Upper lobe of left lung (tissue), 6 donors: Measurements from ENCODE around the gene KDM4F. TPM values are rescaled to one million over a fixed set of nuclear protein-coding genes. Genes with fewer than 3 reads are reported as not detected.

ENCODE experiments used
- ATAC-seq, 2 donors: fragments of 200-7000 bp; cut with Tn5 transposase; one replicate each; pipeline ENCODE4 v1.9.1; 2022; ENCODE audit warnings: mild to moderate bottlenecking in 2 of 2, moderate library complexity in 2 of 2; ENCODE audit not compliant: low FRiP score in 2 of 2
- DNase-seq, 2 donors: peaks; one replicate each; pipeline ENCODE4 v3.0.0-alpha.2; 2019 to 2020
- H3K27ac ChIP-seq, 4 donors: fragments of 200-600 bp; sonication (generic); one replicate each; pipeline ENCODE4 v1.5.1; 2016 to 2019
- H3K27me3 ChIP-seq, 4 donors: fragments of 200-600 bp; sonication (generic); one replicate each; pipeline ENCODE4 v1.5.1; 2017 to 2019
- H3K36me3 ChIP-seq, 4 donors: fragments of 200-600 bp; sonication (generic); one replicate each; pipeline ENCODE4 v1.5.1; 2016 to 2019
- H3K4me1 ChIP-seq, 4 donors: fragments of 200-600 bp; sonication (generic); one replicate each; pipeline ENCODE4 v1.5.1; 2018 to 2019
- H3K4me3 ChIP-seq, 4 donors: fragments of 200-600 bp; sonication (generic); one replicate each; pipeline ENCODE4 v1.5.1; 2017 to 2019; ENCODE audit warnings: mild to moderate bottlenecking in 2 of 4, moderate library complexity in 1 of 4
- H3K9me3 ChIP-seq, 4 donors: fragments of 200-600 bp; sonication (generic); one replicate each; pipeline ENCODE4 v1.5.1; 2018 to 2019
- CTCF ChIP-seq, 6 experiments: fragments of 450-650 bp in 4 of 6; fragments of 200-600 bp in 2 of 6; sonication (generic) in 2 of 6; IDR thresholded peaks; one replicate each; pipeline ENCODE4 v1.5.1; 2016 to 2019; ENCODE audit warnings: antibody characterized with exemption in 6 of 6
- EP300 ChIP-seq, 4 donors: sonication (generic); formaldehyde crosslinking; IDR thresholded peaks; one replicate each; pipeline ENCODE4 v1.5.1; 2017; ENCODE audit warnings: antibody characterized with exemption in 4 of 4, control low read depth in 2 of 4
- POLR2A ChIP-seq, 4 donors: fragments of 450-650 bp; IDR thresholded peaks; one replicate each; pipeline ENCODE4 v1.5.1; 2016 to 2017; ENCODE audit warnings: antibody characterized with exemption in 4 of 4, mild to moderate bottlenecking in 2 of 4
- POLR2AphosphoS5 ChIP-seq, 2 donors: sonication (generic); formaldehyde crosslinking; IDR thresholded peaks; one replicate each; pipeline ENCODE4 v1.5.1; 2017; ENCODE audit warnings: antibody characterized with exemption in 2 of 2
- WGBS, 2 donors: methylation state at CpG; one replicate each; pipeline ENCODE4 v1.1.5; 2017 to 2018; 5-methylcytosine and 5-hydroxymethylcytosine counted together
- total RNA-seq, 6 donors: library from RNA; depleted of rRNA in 4 of 6; stranded (reverse); fragments of >200 nt in 4 of 6; gene quantifications; one replicate each; pipeline versions ENCODE4 v1.1.0 to v1.2.1, GENCODE V29; 2016 to 2021
- donor health status: DM: no; HTN: no; CAD: no; lungs with moderate emphysema.
- donor health status: DM: no; HTN: yes; CAD: no; lungs with severe emphysema.

KDM4F gene
- total RNA-seq, 6 donors from 2014 or later: not detected

GRCh38 chr11:95045812-95046211 is 3.4 kb upstream of the KDM4F start:
- Histone ChIP-seq H3K27ac (no peak overlapping the region), H3K4me3 (no peak overlapping the region), H3K9me3 (no peaks in the 10 kb centered on the region), H3K4me1 (no peaks in the 10 kb centered on the region), H3K27me3 (no peaks in the 10 kb centered on the region), H3K36me3 (no peaks in the 10 kb centered on the region)
- ATAC-seq (no peak), DNase-seq (no peak)
- no peak for TF ChIP-seq CTCF (IDR thresholded peaks at IDR 0.05)
- no peak for TF ChIP-seq POLR2AphosphoS5 (IDR thresholded peaks at IDR 0.05)
- TF ChIP-seq EP300 (IDR thresholded peaks at IDR 0.05): no peak
- TF ChIP-seq POLR2A (IDR thresholded peaks at IDR 0.05): no peak

DNA sequence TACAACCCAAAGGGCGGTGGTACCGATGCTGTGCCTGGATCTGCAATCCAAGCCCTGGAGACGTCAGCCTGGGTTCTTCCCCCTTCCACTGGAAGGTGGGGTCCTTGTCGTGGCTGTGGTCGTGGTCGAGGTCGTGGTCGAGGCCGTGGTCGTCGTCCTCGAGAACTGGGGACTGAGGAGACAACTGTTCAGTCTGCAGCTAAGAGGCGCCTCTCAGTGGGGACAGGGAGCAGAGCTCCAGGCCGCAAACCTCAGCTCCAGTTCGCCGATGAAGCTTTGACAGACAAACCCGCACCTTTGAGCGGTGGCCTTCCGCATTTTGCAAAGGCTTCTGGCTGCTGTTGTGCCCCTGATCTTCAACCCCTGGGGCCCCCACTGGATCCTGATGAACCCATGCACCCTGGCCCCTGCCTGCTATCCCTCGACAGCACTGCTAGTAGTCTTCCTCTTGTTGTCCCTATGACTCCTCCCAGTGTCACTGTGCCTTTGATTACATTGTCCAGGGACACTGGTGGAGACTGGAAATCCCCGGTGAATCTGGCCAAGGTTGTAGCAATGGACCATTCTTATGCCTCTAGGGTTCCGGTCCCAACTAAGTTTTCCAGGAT is 1.5 kb downstream of the KDM4F start:
- no peak overlapping the region for H3K27ac ChIP-seq
- H3K4me3 ChIP-seq: no peak overlapping the region
- H3K9me3 ChIP-seq: no peaks in the 10 kb centered on the region
- DNase-seq: peak in 1 of 2 donors; percentile 65
- H3K4me1 ChIP-seq: no peaks in the 10 kb centered on the region
- H3K36me3 ChIP-seq: no peaks in the 10 kb centered on the region
- no peaks in the 10 kb centered on the region for H3K27me3 ChIP-seq
- TF ChIP-seq EP300 (IDR thresholded peaks at IDR 0.05) (no peak), CTCF (IDR thresholded peaks at IDR 0.05) (no peak), POLR2A (IDR thresholded peaks at IDR 0.05) (no peak), POLR2AphosphoS5 (IDR thresholded peaks at IDR 0.05) (no peak)
- WGBS, 2 donors: 88 to 92% methylated on average over 22 of the region's 22 CpGs
- ATAC-seq: peak in 1 of 2 donors; percentile 9

- Histone ChIP-seq H3K4me3 (no peak overlapping the region), H3K36me3 (no peaks in the 10 kb centered on the region), H3K27ac (no peak overlapping the region), H3K27me3 (no peaks in the 10 kb centered on the region), H3K4me1 (no peaks in the 10 kb centered on the region), H3K9me3 (no peaks in the 10 kb centered on the region)
- no peak for TF ChIP-seq POLR2A (IDR thresholded peaks at IDR 0.05)
- TF ChIP-seq CTCF (IDR thresholded peaks at IDR 0.05): no peak
- TF ChIP-seq EP300 (IDR thresholded peaks at IDR 0.05): no peak
- no peak for TF ChIP-seq POLR2AphosphoS5 (IDR thresholded peaks at IDR 0.05)
- 87% methylated on average over 2 of the region's 2 CpGs for WGBS, 2 donors
- ATAC-seq (no peak), DNase-seq (no peak)
Measured at GRCh38 chr11:95054356-95054755, 5.1 kb downstream of the KDM4F start.

DNA sequence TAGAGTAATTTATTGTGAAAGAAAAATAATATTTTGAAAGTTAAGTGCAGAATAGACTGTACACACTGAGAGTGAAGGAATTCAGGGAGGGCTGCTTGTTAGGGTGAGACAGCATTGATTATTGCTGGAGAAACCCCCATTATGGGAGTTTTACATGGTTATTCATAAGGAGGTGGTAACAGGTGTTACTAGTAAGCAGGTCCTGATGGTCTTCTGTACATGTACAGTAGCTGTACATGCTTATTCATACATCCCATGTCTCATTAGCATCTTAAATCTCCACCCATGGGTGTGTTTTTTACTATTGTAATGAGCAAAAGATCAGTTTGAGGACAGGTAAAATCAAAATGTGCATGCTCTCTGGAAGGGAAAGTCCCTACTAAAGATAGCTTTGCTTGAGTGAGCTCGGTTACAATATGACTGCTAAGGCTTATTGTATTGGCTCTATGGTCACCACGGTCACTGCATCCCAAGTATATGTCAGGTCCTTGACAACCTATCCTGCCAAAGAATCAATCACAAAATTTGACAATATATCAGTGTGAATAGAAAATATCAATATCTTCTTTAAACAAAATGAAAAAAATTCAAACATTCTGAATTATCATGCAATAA is 6.2 kb downstream of the KDM4F start:
- 42 to 45% methylated on average over 2 of the region's 2 CpGs for WGBS, 2 donors
- TF ChIP-seq POLR2A (IDR thresholded peaks at IDR 0.05): no peak
- no peak for TF ChIP-seq CTCF (IDR thresholded peaks at IDR 0.05)
- no peak for TF ChIP-seq EP300 (IDR thresholded peaks at IDR 0.05)
- TF ChIP-seq POLR2AphosphoS5 (IDR thresholded peaks at IDR 0.05): no peak
- Histone ChIP-seq H3K27me3 (no peaks in the 10 kb centered on the region), H3K27ac (no peak overlapping the region), H3K4me3 (no peak overlapping the region), H3K4me1 (no peaks in the 10 kb centered on the region), H3K36me3 (no peaks in the 10 kb centered on the region), H3K9me3 (no peaks in the 10 kb centered on the region)
- ATAC-seq (no peak), DNase-seq (no peak)

DNA sequence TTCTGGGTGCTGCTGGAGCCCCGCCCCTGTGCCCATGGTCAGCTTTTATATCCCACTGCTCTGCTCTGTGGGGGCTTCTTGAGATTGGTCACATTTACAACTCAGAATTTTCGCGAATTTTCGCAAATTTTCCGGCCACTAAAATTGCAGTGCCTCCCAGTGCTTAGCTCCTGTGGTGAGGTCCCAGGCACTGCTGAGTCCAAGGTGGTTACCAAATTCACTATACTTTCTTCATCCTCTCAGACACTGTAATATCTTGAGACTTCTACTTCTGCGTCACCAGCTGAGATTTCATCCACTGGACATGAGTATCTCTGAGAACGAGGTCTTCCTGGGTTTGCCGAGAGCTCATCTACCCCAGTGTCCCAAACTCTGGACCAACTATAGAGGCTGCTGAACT is 8.7 kb downstream of the KDM4F start:
- H3K4me1 ChIP-seq: no peaks in the 10 kb centered on the region
- DNase-seq (no peak), ATAC-seq (no peak)
- H3K9me3 ChIP-seq: no peaks in the 10 kb centered on the region
- no peaks in the 10 kb centered on the region for H3K27me3 ChIP-seq
- H3K36me3 ChIP-seq: no peaks in the 10 kb centered on the region
- no peak overlapping the region for H3K27ac ChIP-seq
- H3K4me3 ChIP-seq: no peak overlapping the region
- no peak for TF ChIP-seq CTCF (IDR thresholded peaks at IDR 0.05)
- no peak for TF ChIP-seq POLR2A (IDR thresholded peaks at IDR 0.05)
- no peak for TF ChIP-seq POLR2AphosphoS5 (IDR thresholded peaks at IDR 0.05)
- TF ChIP-seq EP300 (IDR thresholded peaks at IDR 0.05): no peak
- WGBS, 2 donors: 94 to 95% methylated on average over 8 of the region's 8 CpGs
